Nephron (organoid): Measurements from ENCODE around the gene FKTN.

Experiments
- H3K27ac Mint-ChIP-seq, 3 experiments: 2 replicates each; pipeline ENCODE4 v1.8.0; 2020; ENCODE audit warnings: mixed read lengths in 3 of 3, mild to moderate bottlenecking in 2 of 3, moderate library complexity in 1 of 3
- H3K27me3 Mint-ChIP-seq: 2 replicates; pipeline ENCODE4 v1.8.0; 2021; ENCODE audit warnings: low read depth, mild to moderate bottlenecking, moderate library complexity, mixed read lengths
- H3K36me3 Mint-ChIP-seq: 2 replicates; pipeline ENCODE4 v1.8.0; 2020; ENCODE audit warnings: low read depth, mixed read lengths
- H3K4me1 Mint-ChIP-seq: 2 replicates; pipeline ENCODE4 v1.8.0; 2020; ENCODE audit warnings: mixed read lengths
- H3K4me3 Mint-ChIP-seq, 3 experiments: 2 replicates each; pipeline ENCODE4 v1.8.0; 2020; ENCODE audit warnings: mild to moderate bottlenecking in 3 of 3, mixed read lengths in 3 of 3, moderate library complexity in 2 of 3
- H3K9me3 Mint-ChIP-seq: 2 replicates; pipeline ENCODE4 v1.8.0; 2020; ENCODE audit warnings: mixed read lengths
- TF ChIP-seq, protein P1 (sequence below), 3 experiments: fragments of 200-600 bp; sonication (generic); IDR thresholded peaks; one replicate each; pipeline ENCODE4 v1.5.0; 2021; ENCODE audit warnings: antibody characterized with exemption in 3 of 3; ENCODE audit not compliant: unreplicated experiment in 3 of 3

Gene FKTN

DNA sequence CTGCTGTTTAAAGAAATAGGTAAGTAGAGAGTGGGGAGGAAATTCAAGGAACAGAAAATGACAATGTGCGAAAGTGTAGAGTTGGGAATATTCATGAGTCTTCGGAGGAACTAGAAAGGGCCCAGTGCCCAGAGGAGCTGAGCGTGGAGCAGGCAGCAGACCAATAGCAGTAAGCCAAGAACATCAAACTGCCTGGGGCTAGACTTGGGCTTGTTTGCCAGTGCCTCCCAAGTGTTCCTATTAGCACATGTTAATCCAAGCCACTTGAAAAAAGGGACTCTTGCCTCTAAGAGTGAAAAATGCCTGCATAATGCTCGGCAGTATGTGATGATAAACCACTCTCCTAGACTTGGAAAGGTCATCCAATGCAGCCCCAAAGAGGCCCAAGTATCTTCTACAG is 103.1 kb downstream of the FKTN start:
- Mint-ChIP-seq H3K27ac (no peak overlapping the region), H3K4me1 (peaks cover 16% of the 10 kb centered on the region), H3K4me3 (no peak overlapping the region)

DNA sequence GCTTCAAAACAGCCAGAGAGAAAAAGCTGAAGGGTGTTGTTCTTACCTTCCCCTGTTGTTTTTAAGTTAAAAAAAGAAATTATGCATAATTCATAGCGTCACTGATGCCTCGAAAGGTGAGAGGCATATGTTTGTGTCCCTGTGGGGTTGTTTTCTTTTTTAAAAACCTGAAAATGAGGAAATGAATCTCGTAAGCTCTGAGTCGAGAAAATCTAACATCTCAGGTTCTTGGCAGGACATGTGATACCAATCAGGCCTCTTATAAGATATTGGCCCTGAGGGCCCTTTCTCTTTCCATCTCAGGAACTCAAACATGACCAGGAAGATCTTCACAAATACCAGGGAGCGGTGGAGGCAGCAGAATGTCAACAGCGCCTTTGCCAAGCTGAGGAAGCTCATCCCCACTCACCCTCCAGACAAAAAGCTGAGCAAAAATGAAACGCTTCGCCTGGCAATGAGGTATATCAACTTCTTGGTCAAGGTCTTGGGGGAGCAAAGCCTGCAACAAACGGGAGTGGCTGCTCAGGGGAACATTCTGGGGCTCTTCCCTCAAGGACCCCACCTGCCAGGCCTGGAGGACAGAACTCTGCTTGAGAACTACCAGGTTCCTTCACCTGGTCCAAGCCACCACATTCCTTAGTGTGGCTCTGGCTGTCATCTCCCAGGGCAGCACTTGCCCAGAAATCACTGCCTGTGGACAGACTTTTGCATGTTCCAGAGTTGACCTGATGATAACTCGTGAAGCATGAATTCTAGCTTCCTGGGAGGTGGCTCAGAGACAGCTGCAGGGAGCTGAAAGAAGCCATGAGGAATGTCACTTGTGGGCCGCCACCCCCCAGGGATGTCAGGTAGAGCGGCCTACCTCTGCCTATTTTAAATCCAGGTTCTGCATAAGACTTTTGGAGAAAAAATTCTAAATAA is 104.5 kb downstream of the FKTN start, which contains the start of gene TAL2:
TAL2 (plus strand) TSS at position 274 of the 921 bp plus-strand sequence; CDS start at position 314, 40 bp downstream.
- no peaks in the 10 kb centered on the region for H3K9me3 Mint-ChIP-seq
- H3K36me3 Mint-ChIP-seq: no peaks in the 10 kb centered on the region
- TF ChIP-seq, protein P1, sequence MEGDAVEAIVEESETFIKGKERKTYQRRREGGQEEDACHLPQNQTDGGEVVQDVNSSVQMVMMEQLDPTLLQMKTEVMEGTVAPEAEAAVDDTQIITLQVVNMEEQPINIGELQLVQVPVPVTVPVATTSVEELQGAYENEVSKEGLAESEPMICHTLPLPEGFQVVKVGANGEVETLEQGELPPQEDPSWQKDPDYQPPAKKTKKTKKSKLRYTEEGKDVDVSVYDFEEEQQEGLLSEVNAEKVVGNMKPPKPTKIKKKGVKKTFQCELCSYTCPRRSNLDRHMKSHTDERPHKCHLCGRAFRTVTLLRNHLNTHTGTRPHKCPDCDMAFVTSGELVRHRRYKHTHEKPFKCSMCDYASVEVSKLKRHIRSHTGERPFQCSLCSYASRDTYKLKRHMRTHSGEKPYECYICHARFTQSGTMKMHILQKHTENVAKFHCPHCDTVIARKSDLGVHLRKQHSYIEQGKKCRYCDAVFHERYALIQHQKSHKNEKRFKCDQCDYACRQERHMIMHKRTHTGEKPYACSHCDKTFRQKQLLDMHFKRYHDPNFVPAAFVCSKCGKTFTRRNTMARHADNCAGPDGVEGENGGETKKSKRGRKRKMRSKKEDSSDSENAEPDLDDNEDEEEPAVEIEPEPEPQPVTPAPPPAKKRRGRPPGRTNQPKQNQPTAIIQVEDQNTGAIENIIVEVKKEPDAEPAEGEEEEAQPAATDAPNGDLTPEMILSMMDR (IDR thresholded peaks at IDR 0.05; ENCODE audit: unreplicated experiment in 3 of 3): no peak
- no peak within 1 kb of the TSS for H3K27ac Mint-ChIP-seq
- H3K27me3 Mint-ChIP-seq: peaks cover 20% of the 10 kb centered on the region
- peaks cover 7% of the 10 kb centered on the region for H3K4me1 Mint-ChIP-seq
- no peak within 1 kb of the TSS for H3K4me3 Mint-ChIP-seq

More for the DNA sequence above, 103.1 kb downstream of the FKTN start:
- peaks cover 32% of the 10 kb centered on the region for H3K27me3 Mint-ChIP-seq
- H3K9me3 Mint-ChIP-seq: no peaks in the 10 kb centered on the region
- TF ChIP-seq, protein P1 (IDR thresholded peaks at IDR 0.05; ENCODE audit: unreplicated experiment in 3 of 3): no peak
- H3K36me3 Mint-ChIP-seq: no peaks in the 10 kb centered on the region

DNA sequence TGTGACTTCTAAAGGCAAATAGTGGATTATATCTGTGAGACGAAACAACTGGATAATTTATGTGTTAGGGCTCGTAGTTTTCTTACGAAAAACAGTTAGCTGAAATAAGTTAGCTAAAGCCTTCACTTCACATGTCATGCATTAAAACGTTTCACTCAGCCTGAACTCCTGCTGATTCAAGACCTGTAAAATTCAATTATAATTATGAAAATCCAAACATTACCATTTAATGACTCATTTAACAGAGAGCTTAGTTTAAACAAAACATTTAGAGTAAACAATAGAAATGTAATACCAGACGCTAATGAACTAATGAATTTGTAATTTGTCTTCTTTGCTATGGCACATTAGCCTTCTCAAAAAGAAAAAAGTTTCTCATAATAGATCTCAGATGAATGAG is 106.0 kb downstream of the FKTN start:
- no peak overlapping the region for H3K27ac Mint-ChIP-seq
- no peak overlapping the region for H3K4me3 Mint-ChIP-seq
- H3K9me3 Mint-ChIP-seq: no peaks in the 10 kb centered on the region
- H3K27me3 Mint-ChIP-seq: peaks cover 10% of the 10 kb centered on the region
- TF ChIP-seq, protein P1 (IDR thresholded peaks at IDR 0.05; ENCODE audit: unreplicated experiment in 3 of 3): no peak
- no peaks in the 10 kb centered on the region for H3K4me1 Mint-ChIP-seq
- no peaks in the 10 kb centered on the region for H3K36me3 Mint-ChIP-seq

DNA sequence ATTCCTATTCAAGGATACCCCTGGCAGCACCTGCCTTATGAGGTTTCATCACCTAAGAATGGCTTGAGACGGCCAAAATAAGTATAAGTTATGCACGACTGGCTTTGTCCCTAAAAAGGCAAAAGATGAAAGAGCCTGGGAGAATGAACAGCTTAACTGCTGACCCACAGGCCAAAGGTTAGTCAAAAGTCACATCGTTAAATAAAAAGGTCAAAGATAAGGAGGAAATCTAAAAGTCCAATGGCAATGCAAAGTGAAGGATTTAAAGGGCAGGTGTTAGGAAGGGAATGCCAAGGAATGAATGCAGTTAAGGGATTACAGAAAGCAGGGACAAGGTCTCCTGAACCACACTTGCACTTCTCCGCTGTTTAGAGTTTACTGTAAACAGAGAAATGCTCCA is 109.9 kb downstream of the FKTN start:
- H3K27ac Mint-ChIP-seq: no peak overlapping the region
- no peaks in the 10 kb centered on the region for H3K27me3 Mint-ChIP-seq
- H3K4me1 Mint-ChIP-seq: no peaks in the 10 kb centered on the region
- H3K9me3 Mint-ChIP-seq: no peaks in the 10 kb centered on the region
- no peak overlapping the region for H3K4me3 Mint-ChIP-seq
- TF ChIP-seq, protein P1 (IDR thresholded peaks at IDR 0.05; ENCODE audit: unreplicated experiment in 3 of 3): no peak
- no peaks in the 10 kb centered on the region for H3K36me3 Mint-ChIP-seq

DNA sequence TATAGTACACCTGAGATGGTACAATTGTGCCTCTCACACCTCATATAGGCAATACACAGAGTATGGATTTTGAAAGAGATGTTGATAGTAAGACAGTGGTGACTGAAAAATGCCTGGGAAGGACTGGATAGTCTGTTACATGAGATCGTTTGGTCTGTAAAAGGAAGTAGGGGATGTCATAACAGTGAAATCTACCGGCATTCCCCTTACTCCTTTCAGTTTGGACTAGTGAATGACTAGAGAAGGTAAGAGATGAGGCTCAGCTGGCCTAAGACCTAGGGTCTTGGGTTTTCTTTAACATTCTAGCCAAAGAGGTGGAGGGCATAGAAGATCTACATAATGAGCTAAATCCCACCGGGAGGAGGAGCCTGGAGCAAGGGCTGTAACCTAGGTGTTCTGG is 112.4 kb downstream of the FKTN start:
- H3K9me3 Mint-ChIP-seq: no peaks in the 10 kb centered on the region
- H3K36me3 Mint-ChIP-seq: no peaks in the 10 kb centered on the region
- no peak overlapping the region for H3K27ac Mint-ChIP-seq
- no peak overlapping the region for H3K4me3 Mint-ChIP-seq
- no peaks in the 10 kb centered on the region for H3K4me1 Mint-ChIP-seq
- H3K27me3 Mint-ChIP-seq: peaks cover 3% of the 10 kb centered on the region
- TF ChIP-seq, protein P1 (IDR thresholded peaks at IDR 0.05; ENCODE audit: unreplicated experiment in 3 of 3): no peak

DNA sequence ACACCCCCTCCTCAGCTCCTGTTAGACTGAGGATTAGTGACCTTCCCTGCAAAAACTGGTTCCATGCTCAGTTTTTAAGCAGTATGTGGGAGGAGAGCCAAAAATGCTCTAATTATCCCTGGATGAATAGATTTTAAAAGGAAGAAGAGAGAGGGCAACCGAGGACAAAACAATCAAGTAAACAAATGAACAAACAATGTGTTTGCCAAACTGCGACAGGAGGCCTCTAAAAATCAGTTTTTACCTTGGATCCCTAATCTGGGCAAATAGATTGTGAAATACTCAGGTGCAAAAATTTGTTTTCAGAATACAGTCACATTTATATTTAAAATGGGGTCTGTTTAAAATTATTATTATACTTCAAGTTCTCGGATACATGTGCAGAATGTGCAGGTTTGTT is 112.8 kb downstream of the FKTN start:
- H3K27ac Mint-ChIP-seq: no peak overlapping the region
- no peaks in the 10 kb centered on the region for H3K9me3 Mint-ChIP-seq
- H3K27me3 Mint-ChIP-seq: peaks cover 3% of the 10 kb centered on the region
- H3K4me3 Mint-ChIP-seq: no peak overlapping the region
- H3K4me1 Mint-ChIP-seq: no peaks in the 10 kb centered on the region
- TF ChIP-seq, protein P1 (IDR thresholded peaks at IDR 0.05; ENCODE audit: unreplicated experiment in 3 of 3): no peak
- no peaks in the 10 kb centered on the region for H3K36me3 Mint-ChIP-seq
